Common myeloid progenitor, CD34-positive (primary cell): ENCODE measurements around the gene KLHL18.
"Not testable (repeated sequence)": the region's sequence is repeated elsewhere in the genome, so short reads cannot be mapped to it uniquely, and the experiment has no call there.

Source experiments
- CTCF ChIA-PET: fragments of 350-600 bp; sonication (Branson Sonifier 250); formaldehyde crosslinking; loops from one replicate; lab custom pipeline; 2021; ENCODE audit warnings: antibody characterized with exemption; lab: Charles Lee
- POLR2A ChIA-PET: fragments of 350-600 bp; sonication (Branson Sonifier 250); formaldehyde crosslinking; loops from one replicate; lab custom pipeline; 2021; ENCODE audit warnings: antibody characterized with exemption; lab: Charles Lee
- DNase-seq, 3 donors: peaks; one replicate each; pipeline versions ENCODE4 v3.0.0 to v3.0.0-alpha.2; 2013
- H3K27ac ChIP-seq, 2 experiments: 1 replicate in 1 of 2; 2 replicates in 1 of 2; pipeline ENCODE4 v1.7.0; 2013; ENCODE audit warnings: inconsistent platforms in 2 of 2, low read length in 2 of 2, mild to moderate bottlenecking in 2 of 2, low read depth in 1 of 2, moderate library complexity in 1 of 2; ENCODE audit not compliant: severe bottlenecking in 2 of 2, insufficient read depth in 1 of 2, poor library complexity in 1 of 2
- H3K27me3 ChIP-seq, 5 experiments: replicated peaks in 2 of 5; 1 replicate in 3 of 5; 2 replicates in 2 of 5; pipeline versions ENCODE4 v1.6.1 to v1.7.0; 2013; ENCODE audit warnings: low read length in 4 of 5, mild to moderate bottlenecking in 2 of 5, moderate library complexity in 2 of 5, inconsistent platforms in 1 of 5; ENCODE audit not compliant: insufficient read depth in 5 of 5, control insufficient read depth in 4 of 5
- H3K36me3 ChIP-seq, 4 experiments: 1 replicate in 2 of 4; 2 replicates in 2 of 4; pipeline versions ENCODE4 v1.6.1 to v1.7.0; 2013; ENCODE audit warnings: low read length in 3 of 4, control low read depth in 1 of 4, mild to moderate bottlenecking in 1 of 4; ENCODE audit not compliant: control insufficient read depth in 4 of 4, insufficient read depth in 4 of 4
- H3K4me1 ChIP-seq, 4 experiments: 1 replicate in 3 of 4; 2 replicates in 1 of 4; pipeline versions ENCODE4 v1.6.1 to v1.7.1; 2013; ENCODE audit warnings: low read length in 3 of 4, mild to moderate bottlenecking in 3 of 4, control low read depth in 1 of 4, inconsistent platforms in 1 of 4, moderate library complexity in 1 of 4; ENCODE audit not compliant: control insufficient read depth in 4 of 4, insufficient read depth in 4 of 4; ENCODE audit errors: control extremely low read depth in 1 of 4
- H3K4me3 ChIP-seq, 7 experiments: 1 replicate in 4 of 7; 2 replicates in 3 of 7; pipeline versions ENCODE4 v1.5.1 to v1.7.0; 2013; ENCODE audit warnings: mild to moderate bottlenecking in 7 of 7, low read length in 6 of 7, moderate library complexity in 6 of 7, inconsistent platforms in 2 of 7, low read depth in 2 of 7, control low read depth in 1 of 7; ENCODE audit not compliant: insufficient read depth in 4 of 7, control insufficient read depth in 1 of 7; ENCODE audit errors: extremely low read depth in 1 of 7
- H3K9me3 ChIP-seq, 5 experiments: 1 replicate in 4 of 5; 2 replicates in 1 of 5; pipeline versions ENCODE4 v1.6.1 to v1.7.1; 2013; ENCODE audit warnings: low read length in 4 of 5, mild to moderate bottlenecking in 2 of 5, inconsistent platforms in 1 of 5, low read depth in 1 of 5, moderate library complexity in 1 of 5; ENCODE audit not compliant: control insufficient read depth in 4 of 5, insufficient read depth in 2 of 5; ENCODE audit errors: control extremely low read depth in 1 of 5
- WGBS: methylation state at CpG from one replicate; pipeline ENCODE4 v1.1.5; 2013; ENCODE audit not compliant: insufficient coverage; 5-methylcytosine and 5-hydroxymethylcytosine counted together

Gene KLHL18

DNA sequence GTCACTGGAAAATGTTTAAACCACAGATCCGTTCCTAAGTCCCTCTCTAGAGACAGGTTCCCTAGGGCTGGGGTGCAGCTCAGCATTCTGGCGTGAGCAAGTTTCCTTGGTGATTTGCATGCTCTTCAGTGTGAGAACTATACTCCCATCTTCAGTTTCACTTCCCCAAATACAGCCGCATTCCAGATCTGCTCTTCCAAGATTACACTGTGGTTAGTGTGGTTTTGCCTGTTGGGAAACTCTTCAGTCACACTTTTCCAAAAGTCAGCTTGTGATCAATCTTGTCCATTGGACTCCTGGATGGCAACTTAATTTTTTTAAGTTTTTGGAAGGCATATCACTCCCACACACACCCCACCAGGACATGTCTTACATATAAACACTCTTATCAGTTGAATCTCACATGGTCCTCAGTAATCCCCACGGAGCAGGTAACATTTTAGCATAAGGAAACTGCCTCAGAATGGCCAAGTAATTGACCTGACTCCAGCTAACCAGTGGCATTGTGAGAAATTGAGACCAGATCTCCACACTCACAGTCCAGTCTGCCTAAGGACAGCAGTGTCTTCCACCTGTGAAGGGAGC is 64.6 kb downstream of the KLHL18 start:
- Histone ChIP-seq H3K9me3 (no peaks in the 10 kb centered on the region), H3K4me3 (peak overlapping the region in 3 of 7 experiments; percentile 4 to 33 (median 21)), H3K27me3 (no peaks in the 10 kb centered on the region), H3K27ac (peak overlapping the region in 1 of 2 experiments; percentile 20), H3K4me1 (peaks cover 2 to 34% (median 24%) of the 10 kb centered on the region in 4 experiments), H3K36me3 (peaks cover 4 to 42% (median 13%) of the 10 kb centered on the region in 4 experiments)
- ChIA-PET CTCF (interaction anchor here (0.9 to 1.4 kb wide), 2 partner anchors 20 to 24 kb away, joined by 3 read pairs; no protein-coding TSS in a partner anchor), POLR2A (no interaction called here)
- 0% methylated on average over 2 of the region's 4 CpGs for WGBS
- DNase-seq: peak; percentile 53 to 74 (median 66)

DNA sequence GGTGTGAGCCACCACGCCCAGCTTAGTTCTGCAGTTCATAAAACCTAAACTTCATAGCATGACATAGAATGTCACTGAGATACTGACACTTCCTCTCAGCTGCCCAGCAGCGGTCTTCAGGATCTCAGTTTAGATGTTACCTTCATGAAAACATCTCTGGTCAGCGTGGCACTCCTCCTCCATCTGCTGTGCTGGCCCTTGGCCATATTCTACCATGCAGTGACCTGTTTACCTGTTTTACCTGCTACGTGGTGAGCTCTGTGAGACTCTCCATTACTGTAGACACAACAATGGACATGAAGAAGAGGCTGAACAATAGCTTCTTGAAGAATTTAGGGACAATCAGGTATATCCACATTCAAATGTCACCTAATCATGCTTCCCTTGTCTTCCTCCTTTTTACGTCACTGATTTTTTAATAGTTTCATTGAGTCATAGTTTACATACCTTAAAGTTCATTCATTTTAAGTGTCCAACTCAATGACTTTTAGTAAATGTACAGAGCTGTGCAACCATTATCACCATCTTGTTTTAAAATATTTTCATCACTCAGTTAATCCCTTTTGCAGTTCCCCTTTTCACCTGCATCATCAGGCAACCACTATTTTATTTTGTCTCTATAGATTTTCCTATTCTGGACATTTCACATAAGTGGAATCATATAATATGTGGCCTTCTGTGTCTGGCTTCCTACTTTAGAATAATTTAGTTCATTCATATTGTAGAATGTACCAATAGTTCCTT is 65.8 kb downstream of the KLHL18 start:
- no peak for DNase-seq
- POLR2A ChIA-PET: no interaction called here
- Histone ChIP-seq H3K27ac (no peak overlapping the region), H3K4me3 (no peak overlapping the region), H3K27me3 (no peaks in the 10 kb centered on the region), H3K36me3 (peaks cover 4 to 29% (median 7%) of the 10 kb centered on the region in 4 experiments), H3K9me3 (no peaks in the 10 kb centered on the region), H3K4me1 (peaks cover 2 to 34% (median 24%) of the 10 kb centered on the region in 4 experiments)
- CTCF ChIA-PET: interaction anchor here (1.2 kb wide), 1 partner anchor 21 kb away, joined by 5 read pairs; no protein-coding TSS in a partner anchor
- 100% methylated on average over 5 of the region's 5 CpGs for WGBS

DNA sequence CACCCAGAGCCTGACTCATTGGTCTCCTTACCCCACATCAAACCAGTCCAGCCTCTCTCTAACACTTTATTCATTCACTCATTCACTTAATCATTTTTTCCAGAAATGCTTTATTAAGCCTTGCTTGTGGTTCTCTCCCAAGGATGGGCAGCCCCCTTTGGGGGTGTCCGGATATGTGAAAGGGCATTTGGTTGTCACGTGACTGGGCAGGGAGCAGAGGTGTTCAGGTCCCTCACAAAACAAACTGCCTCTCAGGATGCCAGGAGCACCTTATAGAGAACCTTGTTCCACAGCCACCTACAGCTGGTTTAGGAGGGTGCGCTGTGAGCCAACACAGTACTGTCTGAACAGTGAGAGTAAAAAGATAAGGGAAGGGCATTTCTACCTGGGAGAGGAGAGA is 72.3 kb downstream of the KLHL18 start:
- Histone ChIP-seq H3K4me1 (no peaks in the 10 kb centered on the region), H3K36me3 (no peaks in the 10 kb centered on the region), H3K27ac (no peak overlapping the region), H3K27me3 (no peaks in the 10 kb centered on the region), H3K9me3 (peaks cover 0 to 13% (median 7%) of the 10 kb centered on the region in 5 experiments), H3K4me3 (no peak overlapping the region)
- ChIA-PET CTCF (interaction anchor here (1.7 kb wide), 1 partner anchor 31 kb away, joined by 5 read pairs; no protein-coding TSS in a partner anchor), POLR2A (no interaction called here)
- DNase-seq: no peak
- 100% methylated on average over 3 of the region's 3 CpGs for WGBS

DNA sequence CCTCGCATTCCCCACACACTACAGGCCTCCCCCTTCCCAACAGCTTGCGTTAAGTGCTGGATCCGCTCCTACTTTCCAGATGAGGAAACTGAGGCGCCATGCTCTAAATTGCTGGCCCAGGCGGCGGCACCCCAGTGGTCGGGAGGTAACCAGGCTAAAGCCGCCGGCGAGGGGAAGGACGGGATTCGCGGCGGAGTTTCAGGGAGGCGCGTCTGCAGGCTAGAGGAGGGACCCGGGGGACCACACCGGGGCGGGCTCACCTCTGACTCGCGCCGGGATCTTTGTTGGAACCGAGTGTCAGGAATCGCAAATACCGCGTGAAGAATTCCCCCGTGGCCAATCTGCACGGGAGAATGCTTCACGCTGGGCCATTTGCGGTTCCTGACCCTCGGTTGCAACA is 73.5 kb downstream of the KLHL18 start:
- no peak overlapping the region for H3K4me3 ChIP-seq
- WGBS: 97% methylated on average over 27 of the region's 31 CpGs
- DNase-seq: no peak
- no peaks in the 10 kb centered on the region for H3K4me1 ChIP-seq
- H3K27me3 ChIP-seq: no peaks in the 10 kb centered on the region
- H3K27ac ChIP-seq: no peak overlapping the region
- no peaks in the 10 kb centered on the region for H3K36me3 ChIP-seq
- ChIA-PET CTCF (interaction anchor here (1.7 kb wide), 1 partner anchor 32 kb away, joined by 5 read pairs; no protein-coding TSS in a partner anchor), POLR2A (no interaction called here)
- H3K9me3 ChIP-seq: peaks cover 0 to 13% (median 13%) of the 10 kb centered on the region in 5 experiments

DNA sequence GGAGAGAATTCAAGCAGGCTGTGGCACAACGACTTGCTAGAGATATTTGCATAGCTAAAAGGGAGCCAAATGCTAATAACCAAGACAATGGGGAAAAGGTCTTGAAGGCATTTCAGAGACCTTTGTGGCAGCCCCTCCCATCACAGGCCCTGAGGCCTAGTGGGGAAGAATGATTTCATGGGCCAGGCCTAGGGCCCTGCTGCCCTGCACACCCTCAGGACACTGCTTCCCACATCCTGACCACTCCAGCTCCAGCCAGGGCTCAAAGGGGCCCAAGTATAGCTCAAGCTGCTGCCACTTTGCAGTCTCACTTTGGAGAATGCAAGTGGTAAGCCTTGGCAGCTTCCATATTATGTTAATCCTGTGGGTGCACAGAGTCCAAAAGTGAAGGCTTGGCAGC is 76.6 kb downstream of the KLHL18 start:
- 100% methylated on average over 1 of the region's 1 CpG for WGBS
- CTCF ChIA-PET: no interaction called here
- DNase-seq: no peak
- Histone ChIP-seq H3K9me3 (peaks cover 0 to 13% (median 13%) of the 10 kb centered on the region in 5 experiments), H3K27ac (no peak overlapping the region), H3K4me3 (no peak overlapping the region), H3K36me3 (no peaks in the 10 kb centered on the region), H3K4me1 (peaks cover 0 to 7% (median 4%) of the 10 kb centered on the region in 4 experiments), H3K27me3 (no peaks in the 10 kb centered on the region)
- POLR2A ChIA-PET: no interaction called here

DNA sequence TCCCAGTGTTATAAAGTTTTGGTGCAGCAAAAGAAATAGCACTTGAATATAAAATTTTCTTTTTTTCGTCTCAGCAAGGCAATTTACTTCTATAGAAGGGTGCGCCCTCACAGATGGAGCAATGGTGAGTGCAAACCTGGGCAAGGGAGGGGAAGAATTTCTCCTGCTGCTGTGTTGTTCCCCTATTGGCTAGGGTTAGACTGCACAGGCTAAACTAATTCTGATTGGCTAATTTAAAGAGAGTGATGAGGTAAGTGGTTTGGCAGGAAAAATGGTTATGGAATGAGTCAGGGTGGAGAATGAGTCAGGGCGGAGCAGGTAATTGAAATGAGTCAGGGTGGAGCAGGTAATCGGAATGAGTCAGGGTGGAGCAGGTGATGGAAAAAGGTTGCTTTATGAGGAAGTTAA is 77.4 kb downstream of the KLHL18 start:
- DNase-seq: peak in 1 of 3 donors; percentile 21
- CTCF ChIA-PET, POLR2A ChIA-PET, H3K36me3 ChIP-seq, H3K27ac ChIP-seq, H3K4me1 ChIP-seq, H3K4me3 ChIP-seq, H3K27me3 ChIP-seq: not testable (repeated sequence)
- WGBS: 100% methylated on average over 2 of the region's 4 CpGs
- peaks cover 0 to 13% (median 13%) of the 10 kb centered on the region in 5 experiments for H3K9me3 ChIP-seq

DNA sequence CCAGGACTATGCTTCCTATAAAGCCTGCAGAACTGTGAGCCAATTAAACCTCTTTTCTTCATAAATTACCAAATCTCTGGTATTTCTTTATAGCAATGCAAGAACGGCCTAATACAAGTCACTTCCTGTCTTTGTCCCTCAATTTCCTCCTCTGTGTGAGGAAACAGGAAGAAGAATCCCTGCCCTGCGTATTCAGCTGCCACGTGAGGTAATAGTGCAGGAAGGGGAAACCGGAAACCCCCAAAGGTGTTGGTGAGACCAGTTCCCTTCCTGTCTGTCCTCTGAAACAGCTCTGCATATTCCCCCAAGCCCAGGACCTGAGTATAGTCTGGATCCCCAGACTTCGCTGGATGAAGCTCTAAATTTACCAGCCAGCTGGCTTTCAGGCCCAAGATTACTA is 80.0 kb downstream of the KLHL18 start:
- WGBS: 40% methylated on average over 3 of the region's 5 CpGs
- Histone ChIP-seq H3K36me3 (no peaks in the 10 kb centered on the region), H3K9me3 (peaks cover 0 to 13% (median 13%) of the 10 kb centered on the region in 5 experiments), H3K4me1 (peaks cover 0 to 7% (median 5%) of the 10 kb centered on the region in 4 experiments), H3K27me3 (no peaks in the 10 kb centered on the region), H3K4me3 (no peak overlapping the region), H3K27ac (no peak overlapping the region)
- DNase-seq: peak; percentile 29 to 43 (median 36)
- POLR2A ChIA-PET: no interaction called here
- CTCF ChIA-PET: interaction anchor here (0.9 kb wide), 1 partner anchor 17 kb away, joined by 5 read pairs; the partner anchor contains the start of gene PTPN23
